SK-N-SH treated with all-trans-retinoic acid at 6 μM for 48 hours (cell line): Measurements from ENCODE around the gene NUP93.

Source experiments
- BACH2 ChIP-seq: fragments of 250-450 bp; sonication (Bioruptor Pico); IDR thresholded peaks from 2 replicates; pipeline ENCODE4 v1.9.0; 2021; ENCODE audit warnings: mild to moderate bottlenecking, borderline replicate concordance
- CREB5 ChIP-seq: fragments of 250-450 bp; sonication (Bioruptor Pico); IDR thresholded peaks from 2 replicates; pipeline ENCODE4 v1.5.1; 2020; ENCODE audit warnings: low read depth, mild to moderate bottlenecking, moderate library complexity
- SNAI2 ChIP-seq: fragments of 250-450 bp; sonication (Bioruptor Pico); IDR thresholded peaks from 2 replicates; pipeline ENCODE4 v1.5.0; 2020; ENCODE audit warnings: mild to moderate bottlenecking, moderate library complexity
- TCF4 ChIP-seq: fragments of 250-450 bp; sonication (Bioruptor Pico); IDR thresholded peaks from 2 replicates; pipeline ENCODE4 v1.8.0; 2021; ENCODE audit warnings: mild to moderate bottlenecking, moderate library complexity, borderline replicate concordance
- TOX ChIP-seq: fragments of 250-450 bp; sonication (Bioruptor Pico); IDR thresholded peaks from 2 replicates; pipeline ENCODE4 v1.8.0; 2021; ENCODE audit warnings: mild to moderate bottlenecking, moderate library complexity, borderline replicate concordance
- TSHZ2 ChIP-seq: fragments of 250-450 bp; sonication (Bioruptor Pico); IDR thresholded peaks from 2 replicates; pipeline ENCODE4 v1.5.0; 2020; ENCODE audit warnings: mild to moderate bottlenecking, moderate library complexity
- ZFP3 ChIP-seq: fragments of 250-450 bp; sonication (Bioruptor Pico); IDR thresholded peaks from 2 replicates; pipeline ENCODE4 v1.5.0; 2020; ENCODE audit warnings: mild to moderate bottlenecking, moderate library complexity
- ZFP30 ChIP-seq: fragments of 450-650 bp; formaldehyde crosslinking; IDR thresholded peaks from 2 replicates; pipeline ENCODE4 v1.5.0; 2022; ENCODE audit warnings: mild to moderate bottlenecking, moderate library complexity
- ZNF8 ChIP-seq: fragments of 450-650 bp; formaldehyde crosslinking; IDR thresholded peaks from 2 replicates; pipeline ENCODE4 v1.5.0; 2020; ENCODE audit warnings: mild to moderate bottlenecking, moderate library complexity

- TF ChIP-seq ZNF8 (CRISPR knock-in tag) (no peak), ZFP3 (CRISPR knock-in tag) (no peak), TSHZ2 (no peak), ZFP30 (CRISPR knock-in tag) (no peak), TOX (CRISPR knock-in tag) (no peak), BACH2 (CRISPR knock-in tag) (no peak), TCF4 (CRISPR knock-in tag) (no peak), CREB5 (CRISPR knock-in tag) (no peak), SNAI2 (no peak)
Observed at GRCh38 chr16:56885446-56886162, 155.7 kb downstream of the NUP93 start.
